Keratinocyte (primary cell): Measurements from ENCODE around the gene PES1.

Experiments used
- CTCF ChIP-seq, 3 experiments: IDR thresholded peaks in 1 of 3; conservative IDR thresholded peaks in 1 of 3; optimal IDR thresholded peaks in 1 of 3; 2 replicates in 2 of 3; 3 replicates in 1 of 3; pipeline versions ENCODE3 to v1.5.1; 2011; ENCODE audit warnings: low read length in 3 of 3, mild to moderate bottlenecking in 3 of 3, moderate library complexity in 2 of 3, control low read depth in 1 of 3, inconsistent platforms in 1 of 3; ENCODE audit not compliant: insufficient read depth in 2 of 3; ENCODE audit errors: extremely low read depth in 1 of 3
- EZH2 ChIP-seq: IDR thresholded peaks from one replicate; pipeline ENCODE4 v1.6.1; 2012; ENCODE audit warnings: inconsistent platforms, mild to moderate bottlenecking, low read length, moderate library complexity

- no peak for TF ChIP-seq CTCF (optimal IDR thresholded peaks at IDR 0.05 in 1 of 3, IDR thresholded peaks at IDR 0.05 in 1 of 3, conservative IDR thresholded peaks at IDR 0.05 in 1 of 3; ENCODE audit: extremely low read depth in 1 of 3, insufficient read depth in 2 of 3, low read length in 3 of 3)
- no peak for TF ChIP-seq EZH2
Measured at GRCh38 chr22:30584441-30584840, 7.3 kb downstream of the PES1 start.
